HL-60 (cell line): Measurements from ENCODE around the gene PTPRK.

Source experiments
- GABPA ChIP-seq: IDR thresholded peaks from 2 replicates; pipeline ENCODE4 v1.6.1; 2012; ENCODE audit warnings: low read depth
- POLR2AphosphoS5 ChIP-seq: IDR thresholded peaks from 2 replicates; pipeline ENCODE4 v1.6.1; 2012; ENCODE audit warnings: low read depth
- TF ChIP-seq, protein P1 (sequence below): IDR thresholded peaks from one replicate; pipeline ENCODE4 v1.5.1; 2011; ENCODE audit warnings: low read length, control low read depth, inconsistent platforms; ENCODE audit not compliant: insufficient read depth

DNA sequence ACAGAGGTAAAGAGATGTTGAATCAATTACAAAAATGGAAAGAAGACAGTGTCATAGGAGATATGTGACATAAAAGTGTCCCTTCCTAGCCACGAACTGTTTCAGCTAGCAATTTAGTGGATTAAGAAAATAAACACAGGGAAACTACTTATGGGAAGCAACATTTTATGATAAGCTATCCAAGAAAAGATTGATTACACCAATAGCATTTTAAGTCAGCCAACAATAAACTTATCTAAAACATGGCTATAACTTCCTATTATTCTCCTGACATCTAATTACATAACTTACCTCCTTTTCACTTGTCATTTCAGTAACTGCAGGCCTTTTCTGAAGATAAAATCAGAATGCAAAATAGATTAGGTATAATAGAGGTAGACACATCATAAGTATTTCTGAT, 111.4 kb downstream of the PTPRK start:
- TF ChIP-seq, protein P1, sequence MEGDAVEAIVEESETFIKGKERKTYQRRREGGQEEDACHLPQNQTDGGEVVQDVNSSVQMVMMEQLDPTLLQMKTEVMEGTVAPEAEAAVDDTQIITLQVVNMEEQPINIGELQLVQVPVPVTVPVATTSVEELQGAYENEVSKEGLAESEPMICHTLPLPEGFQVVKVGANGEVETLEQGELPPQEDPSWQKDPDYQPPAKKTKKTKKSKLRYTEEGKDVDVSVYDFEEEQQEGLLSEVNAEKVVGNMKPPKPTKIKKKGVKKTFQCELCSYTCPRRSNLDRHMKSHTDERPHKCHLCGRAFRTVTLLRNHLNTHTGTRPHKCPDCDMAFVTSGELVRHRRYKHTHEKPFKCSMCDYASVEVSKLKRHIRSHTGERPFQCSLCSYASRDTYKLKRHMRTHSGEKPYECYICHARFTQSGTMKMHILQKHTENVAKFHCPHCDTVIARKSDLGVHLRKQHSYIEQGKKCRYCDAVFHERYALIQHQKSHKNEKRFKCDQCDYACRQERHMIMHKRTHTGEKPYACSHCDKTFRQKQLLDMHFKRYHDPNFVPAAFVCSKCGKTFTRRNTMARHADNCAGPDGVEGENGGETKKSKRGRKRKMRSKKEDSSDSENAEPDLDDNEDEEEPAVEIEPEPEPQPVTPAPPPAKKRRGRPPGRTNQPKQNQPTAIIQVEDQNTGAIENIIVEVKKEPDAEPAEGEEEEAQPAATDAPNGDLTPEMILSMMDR, result no peak
- no peak for TF ChIP-seq POLR2AphosphoS5
- no peak for TF ChIP-seq GABPA
